GM21526 (cell line): Measurements from ENCODE around the gene BACH2.
"Not testable (repeated sequence)": the region's sequence is repeated elsewhere in the genome, so short reads cannot be mapped to it uniquely, and the experiment has no call there.

Experiments used
- ATAC-seq: cut with Tn5 transposase; IDR thresholded peaks from one replicate; pipeline ENCODE4 v1.9.1; 2021; ENCODE audit warnings: moderate library complexity; ENCODE audit not compliant: unreplicated experiment, low FRiP score

BACH2 gene

DNA sequence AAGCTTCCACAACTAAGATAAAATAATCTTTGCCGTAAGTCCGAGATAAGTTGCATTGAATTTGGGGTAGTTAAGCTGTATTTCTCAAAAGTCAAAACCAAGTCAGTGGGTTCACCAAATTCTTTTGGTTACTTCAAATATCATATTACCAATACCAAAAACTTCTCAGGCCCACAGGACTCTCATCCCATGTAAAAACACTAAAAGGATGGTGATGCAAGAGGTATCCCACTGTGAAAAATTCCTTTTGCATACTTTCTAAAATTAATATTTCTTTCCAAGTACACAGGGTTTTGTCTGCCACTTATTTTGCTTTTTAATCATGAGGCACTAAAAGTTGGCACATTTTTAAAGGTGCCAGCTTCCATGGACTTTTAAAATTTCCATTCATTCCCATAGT is 251.1 kb downstream of the BACH2 start:
- no peak for ATAC-seq

DNA sequence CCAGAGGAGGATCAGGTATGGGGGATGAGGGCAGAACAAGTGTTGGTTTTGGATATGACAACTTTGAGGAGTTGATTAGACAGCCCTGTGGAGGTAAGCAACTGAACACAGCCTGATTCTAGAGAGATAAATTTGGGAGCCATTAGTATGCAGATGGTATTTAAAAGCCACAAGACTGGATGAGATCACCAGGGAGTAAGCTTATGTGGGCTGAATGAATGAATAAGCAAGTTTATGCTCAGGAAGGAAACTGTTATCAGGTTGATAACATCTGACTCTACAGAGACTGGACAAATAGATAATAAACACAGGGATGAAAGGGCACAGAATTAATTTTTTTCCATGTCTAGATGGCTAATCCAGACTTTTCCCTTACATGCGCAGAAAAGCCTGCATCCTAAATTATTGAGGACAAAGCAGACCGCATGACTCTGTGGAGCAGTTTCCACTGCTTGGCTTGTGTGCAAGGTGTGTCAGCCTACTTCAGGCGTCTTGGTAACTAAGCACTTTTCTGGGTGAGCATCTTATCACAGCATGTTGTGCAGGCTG is 251.7 kb downstream of the BACH2 start:
- no peak for ATAC-seq

DNA sequence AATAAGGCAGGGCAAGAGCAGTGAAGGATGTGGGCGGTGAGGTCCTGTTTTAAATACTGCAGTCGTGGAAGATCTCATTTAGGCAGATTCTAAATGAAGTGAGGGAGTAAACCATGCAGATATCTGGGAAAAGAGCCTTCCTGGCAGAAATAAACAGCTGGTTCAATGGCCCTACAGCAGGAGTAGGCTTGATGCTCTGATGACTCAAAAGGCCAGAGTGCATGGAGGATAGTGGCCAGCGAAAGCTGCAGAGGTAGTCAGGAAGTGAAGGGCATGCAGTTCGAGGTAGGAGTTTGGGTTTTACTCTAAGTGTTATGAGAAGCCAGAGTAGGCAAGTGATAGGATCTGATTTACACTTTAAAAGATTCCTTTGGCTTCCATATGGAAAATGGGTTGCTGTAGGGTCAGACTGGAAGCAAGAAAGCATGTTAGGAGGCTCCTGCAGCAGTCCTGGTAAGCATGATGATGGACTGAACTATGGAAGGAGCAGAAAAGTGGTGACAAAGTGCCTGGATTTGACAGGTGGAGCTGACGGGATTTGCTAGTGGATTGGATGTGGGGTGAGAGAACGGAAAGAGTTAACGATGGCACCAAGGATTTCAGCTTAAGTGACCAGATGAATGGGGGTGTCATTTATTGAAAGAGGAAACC is 252.3 kb downstream of the BACH2 start:
- no peak for ATAC-seq

DNA sequence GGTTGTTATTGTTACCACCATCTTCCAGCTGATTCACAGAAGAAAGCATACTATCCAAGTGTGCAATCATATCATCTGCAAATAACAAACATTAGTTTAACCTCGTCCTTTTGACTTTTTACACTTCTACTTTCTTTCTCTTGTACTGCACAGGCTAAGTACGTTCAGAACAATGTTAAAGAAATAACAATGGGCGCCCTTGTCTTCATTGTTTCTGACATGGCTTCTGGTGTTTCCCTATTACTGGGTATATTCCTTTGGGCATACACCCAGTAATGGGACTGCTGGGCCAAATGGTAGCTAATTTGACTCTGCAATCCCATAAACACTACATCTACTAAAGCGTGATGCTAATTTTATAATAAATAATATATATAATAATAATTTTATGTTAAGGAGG is 255.7 kb downstream of the BACH2 start:
- ATAC-seq = no peak

DNA sequence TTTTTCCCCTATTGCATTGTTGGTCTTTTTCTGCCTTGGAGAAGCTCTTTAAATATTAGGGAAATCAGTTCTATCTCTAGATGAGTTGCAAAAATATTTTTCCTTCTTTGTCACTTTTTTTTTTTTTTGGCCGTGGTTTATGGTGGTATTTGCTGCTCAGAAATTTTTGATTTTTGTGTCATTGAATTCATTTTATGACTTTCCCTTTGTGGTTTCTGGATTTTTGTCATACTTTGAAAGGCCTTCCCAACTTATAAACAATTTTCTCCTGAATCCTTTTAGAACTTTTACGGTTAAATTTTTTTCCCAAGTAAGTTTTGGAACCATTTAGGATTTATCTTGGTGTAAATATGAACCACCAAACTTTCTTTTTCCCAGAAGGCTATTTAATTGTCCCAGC is 256.7 kb downstream of the BACH2 start:
- ATAC-seq = no peak

DNA sequence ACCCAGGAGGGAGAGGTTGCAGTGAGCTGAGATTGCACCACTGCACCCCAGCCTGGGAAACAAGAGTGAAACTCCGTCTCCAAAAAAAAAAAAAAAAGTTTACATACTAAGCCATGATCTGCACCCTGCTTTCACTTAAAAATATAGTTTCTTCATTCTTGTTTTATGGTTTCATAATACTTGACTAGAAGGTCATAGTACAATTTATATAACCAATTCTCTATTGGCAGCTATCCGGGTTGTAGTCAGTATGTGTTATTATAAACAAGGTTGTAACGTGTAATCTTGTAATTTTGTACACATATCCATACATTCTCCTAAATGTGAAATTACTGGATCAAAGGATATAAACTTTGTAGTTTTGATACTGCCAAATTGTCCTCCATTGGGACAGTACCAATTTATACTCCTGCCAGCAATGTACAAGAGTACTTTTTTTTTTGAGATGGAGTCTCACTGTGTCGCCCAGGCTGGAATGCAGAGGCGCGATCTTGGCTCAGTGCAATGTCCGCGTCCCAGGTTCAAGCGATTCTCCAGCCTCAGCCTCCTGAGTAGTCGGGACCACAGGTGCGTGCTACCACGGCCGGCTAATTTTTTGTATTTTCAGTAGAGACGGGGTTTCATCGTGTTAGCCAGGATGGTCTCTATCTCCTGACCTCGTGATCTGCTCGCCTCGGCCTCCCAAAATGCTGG is 257.5 kb downstream of the BACH2 start:
- ATAC-seq = no peak

DNA sequence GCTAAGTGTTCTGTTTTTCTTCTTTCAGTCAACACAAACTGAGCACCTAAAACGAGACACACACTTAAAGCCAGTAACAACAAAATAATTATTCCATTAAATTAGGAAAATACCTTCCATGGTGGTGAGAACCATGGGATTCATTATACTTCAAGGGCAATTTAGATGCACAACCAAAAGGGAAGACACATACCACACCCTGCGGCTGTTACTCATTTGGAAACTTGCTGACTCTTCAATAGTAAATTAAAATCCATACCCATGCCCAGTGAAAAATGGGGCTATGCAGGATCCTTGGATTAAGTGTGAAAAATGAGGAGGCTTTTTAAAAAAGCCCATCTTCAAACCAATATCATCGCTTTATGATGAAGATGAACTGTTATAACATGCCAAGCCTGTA is 259.7 kb downstream of the BACH2 start:
- no peak for ATAC-seq

DNA sequence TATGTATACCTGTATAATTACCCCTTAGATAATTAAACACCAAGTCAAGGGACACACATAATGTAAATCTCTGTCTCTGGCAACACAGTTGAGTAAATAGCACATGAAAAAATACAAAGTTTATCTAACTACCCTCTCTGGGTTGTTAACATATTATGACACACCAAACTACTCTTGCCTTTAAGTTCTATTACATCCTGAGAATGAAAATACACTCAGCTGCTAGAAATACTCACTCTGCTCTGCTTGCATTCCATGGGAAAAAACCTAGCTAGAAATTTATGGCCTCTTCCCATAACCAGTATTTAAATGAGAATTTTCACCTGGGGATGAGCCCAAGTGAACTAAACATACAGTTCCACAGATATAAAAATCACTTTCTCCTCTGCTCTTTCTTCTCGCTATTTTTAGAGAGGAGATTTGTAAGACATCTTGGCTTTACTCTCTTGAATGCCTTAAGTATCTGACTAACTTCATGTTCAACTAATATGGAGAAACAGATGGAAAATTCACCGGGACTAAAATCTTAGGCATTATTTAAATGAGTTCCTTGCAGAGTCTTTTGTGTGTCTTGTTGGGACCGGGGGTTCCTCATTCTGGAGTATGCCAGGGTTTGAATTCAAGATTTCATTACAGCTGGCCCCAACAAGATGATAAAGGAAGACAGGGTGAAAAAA is 261.5 kb downstream of the BACH2 start:
- ATAC-seq = no peak

GRCh38 chr6:90033746-90034271 is 262.8 kb downstream of the BACH2 start:
- no peak for ATAC-seq

DNA sequence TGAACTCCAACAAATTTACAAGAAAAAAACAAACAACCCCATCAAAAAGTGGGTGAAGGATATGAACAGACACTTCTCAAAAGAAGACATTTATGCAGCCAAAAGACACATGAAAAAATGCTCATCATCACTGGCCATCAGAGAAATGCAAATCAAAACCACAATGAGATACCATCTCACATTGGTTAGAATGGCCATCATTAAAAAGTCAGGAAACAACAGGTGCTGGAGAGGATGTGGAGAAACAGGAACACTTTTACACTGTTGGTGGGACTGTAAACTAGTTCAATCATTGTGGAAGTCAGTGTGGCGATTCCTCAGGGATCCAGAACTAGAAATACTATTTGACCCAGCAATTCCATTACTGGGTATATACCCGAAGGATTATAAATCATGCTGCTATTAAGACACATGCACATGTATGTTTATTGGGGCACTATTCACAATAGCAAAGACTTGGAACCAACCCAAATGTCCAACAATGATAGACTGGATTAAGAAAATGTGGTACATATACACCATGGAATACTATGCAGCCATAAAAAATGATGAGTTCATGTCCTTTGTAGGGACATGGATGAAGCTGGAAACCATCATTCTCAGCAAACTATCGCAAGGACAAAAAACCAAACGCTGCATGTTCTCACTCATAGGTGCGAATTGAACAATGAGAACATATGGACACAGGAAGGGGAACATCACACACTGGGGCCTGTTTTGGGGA is 264.0 kb downstream of the BACH2 start:
- ATAC-seq = not testable (repeated sequence)

GRCh38 chr6:90028995-90029635 is 267.5 kb downstream of the BACH2 start:
- no peak for ATAC-seq

- no peak for ATAC-seq
Observed at GRCh38 chr6:90028066-90028778, 268.4 kb downstream of the BACH2 start.

DNA sequence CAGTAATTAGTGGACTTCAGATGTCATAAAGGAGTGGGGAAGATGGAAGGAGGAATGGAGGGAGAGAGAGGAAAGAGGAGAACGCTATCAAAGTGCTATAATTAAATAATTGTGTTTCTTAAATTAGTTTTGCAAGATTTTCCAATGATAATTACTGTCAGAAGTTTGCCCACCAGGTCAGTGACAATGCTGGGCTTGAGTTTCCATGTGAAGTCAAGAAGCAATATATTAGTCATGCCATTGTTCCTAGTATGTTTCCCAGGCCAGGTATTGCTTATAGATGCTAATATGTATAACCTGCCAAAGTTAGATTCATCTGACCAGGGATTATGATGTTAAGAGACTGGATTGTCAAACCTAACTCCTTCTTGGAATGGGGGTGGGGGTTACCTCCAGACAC is 270.4 kb downstream of the BACH2 start:
- no peak for ATAC-seq

- no peak for ATAC-seq
Observed at GRCh38 chr6:90025523-90026061, 271.1 kb downstream of the BACH2 start.

DNA sequence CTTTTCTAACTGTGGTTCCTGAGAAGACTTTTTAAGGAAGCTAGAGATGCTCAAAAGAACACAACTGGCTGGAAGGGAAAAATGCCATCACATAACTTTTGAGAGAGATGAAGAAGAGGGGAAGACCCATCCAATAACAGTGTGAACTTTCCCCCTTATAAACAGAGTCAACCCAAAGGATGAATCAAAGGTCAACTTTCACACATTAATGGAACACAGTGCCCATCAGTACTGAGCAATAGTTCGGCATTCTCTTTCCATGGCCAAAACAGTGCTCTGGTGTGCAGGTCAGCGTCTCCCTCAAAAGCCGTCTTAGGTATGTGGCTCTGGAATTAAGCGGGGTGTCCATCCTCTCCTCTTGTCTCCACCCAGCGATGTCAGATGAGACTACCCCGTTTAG is 272.0 kb downstream of the BACH2 start:
- no peak for ATAC-seq

GRCh38 chr6:90021711-90022110 is 274.9 kb downstream of the BACH2 start:
- ATAC-seq = no peak

- no peak for ATAC-seq
Observed at GRCh38 chr6:90020746-90021145, 275.9 kb downstream of the BACH2 start.

DNA sequence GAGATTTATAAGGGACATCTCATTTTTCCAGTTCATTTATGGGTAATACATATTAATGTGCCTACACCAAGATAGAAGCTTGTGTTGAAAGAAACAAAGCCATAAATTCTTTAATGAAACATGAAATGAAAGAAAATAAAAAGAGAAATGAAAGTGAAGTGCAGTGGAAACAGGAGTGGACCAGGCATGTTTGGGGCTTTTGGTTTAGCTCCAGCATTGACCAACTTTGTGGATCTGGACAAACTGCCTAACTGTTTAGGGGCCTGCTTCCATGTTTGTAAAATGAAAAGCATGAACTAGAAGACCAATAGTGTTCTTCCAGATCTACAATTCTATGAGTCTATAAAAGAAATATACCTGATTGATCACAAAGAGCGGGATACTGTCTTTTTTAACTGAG is 277.4 kb downstream of the BACH2 start:
- ATAC-seq = no peak

GRCh38 chr6:90015883-90016282 is 280.8 kb downstream of the BACH2 start:
- ATAC-seq = no peak
